Myocyte (in vitro differentiated cells): ENCODE measurements around the gene DTD2. TPM values are rescaled to one million over a fixed set of nuclear protein-coding genes. Genes with fewer than 3 reads are reported as not detected.

Experiments used
- DNase-seq: peaks from one replicate; pipeline ENCODE4 v3.0.0-alpha.2; 2012; ENCODE audit warnings: low read depth
- total RNA-seq: library from RNA; depleted of rRNA; stranded (reverse); fragments of >200 nt; gene quantifications from 2 replicates; pipeline ENCODE4 v1.2.3, GENCODE V29; 2014

Gene DTD2
- total RNA-seq, 1 donor from 2014 or later: 28.0 TPM

DNA sequence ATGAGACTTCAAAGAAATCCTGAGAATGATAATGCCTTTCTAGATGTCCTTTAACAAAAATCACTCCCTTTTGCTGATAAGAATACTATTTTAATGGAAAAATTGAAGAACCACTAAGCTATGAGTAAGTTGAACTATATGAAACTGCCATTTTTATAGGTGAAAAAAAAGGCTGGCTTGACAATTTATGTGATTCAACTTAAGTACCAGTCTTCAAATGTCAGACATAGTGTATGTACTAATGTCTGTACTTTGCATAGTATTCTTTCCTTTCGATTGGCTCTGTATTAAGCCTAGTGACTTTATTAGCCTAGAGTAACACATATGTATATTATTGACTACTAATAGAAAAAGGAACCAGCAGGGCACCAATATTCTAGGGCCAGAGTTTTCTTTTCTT, 48.9 kb downstream of the DTD2 start:
- no peak for DNase-seq

DNA sequence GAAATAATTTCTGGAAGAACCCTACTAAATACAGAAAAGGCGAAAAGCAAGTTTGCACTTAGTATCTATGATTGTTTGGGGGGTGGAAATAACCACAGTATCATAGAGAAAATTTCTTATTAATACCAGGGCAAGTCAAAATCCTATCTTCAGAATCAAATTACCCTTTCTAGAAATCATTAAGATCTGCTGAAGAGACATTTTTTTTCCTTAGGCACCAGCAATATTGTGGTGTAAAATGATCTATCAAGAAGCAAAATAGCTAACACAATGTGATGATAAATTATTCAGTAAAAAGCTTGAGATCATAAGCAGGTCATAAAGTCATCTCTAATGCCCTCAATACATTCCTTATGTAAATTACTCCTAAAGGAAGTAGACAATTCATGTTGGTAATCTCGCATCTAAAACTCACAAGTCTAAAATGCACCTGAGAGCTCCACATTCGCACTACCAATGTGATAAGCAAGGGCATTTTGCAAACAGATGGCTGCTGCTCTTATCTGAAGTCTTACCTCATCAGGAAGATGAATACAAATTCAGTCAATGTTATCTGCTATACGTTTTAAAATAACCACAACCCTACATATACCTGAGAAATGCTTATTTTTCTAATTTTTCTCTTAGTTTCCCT, 51.6 kb downstream of the DTD2 start:
- DNase-seq: no peak

DNA sequence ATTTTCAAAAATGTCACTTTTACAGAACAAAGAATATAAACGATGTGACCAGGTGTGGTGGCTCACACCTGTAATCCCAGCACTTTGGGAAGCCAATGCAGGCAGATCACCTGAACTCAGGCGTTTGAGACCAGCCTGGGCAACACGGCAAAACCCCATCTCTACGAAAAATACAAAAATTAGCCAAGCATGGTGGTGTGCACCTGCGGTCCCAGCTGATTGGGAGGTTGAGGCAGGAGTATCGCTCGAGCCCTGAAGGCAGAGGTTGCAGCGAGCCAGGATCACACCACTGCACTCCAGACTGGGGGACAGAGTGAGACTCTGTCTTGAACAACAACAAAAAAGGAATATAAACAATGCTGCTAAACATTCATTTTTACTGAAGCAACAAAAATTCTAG, 52.2 kb downstream of the DTD2 start:
- DNase-seq: no peak

DNA sequence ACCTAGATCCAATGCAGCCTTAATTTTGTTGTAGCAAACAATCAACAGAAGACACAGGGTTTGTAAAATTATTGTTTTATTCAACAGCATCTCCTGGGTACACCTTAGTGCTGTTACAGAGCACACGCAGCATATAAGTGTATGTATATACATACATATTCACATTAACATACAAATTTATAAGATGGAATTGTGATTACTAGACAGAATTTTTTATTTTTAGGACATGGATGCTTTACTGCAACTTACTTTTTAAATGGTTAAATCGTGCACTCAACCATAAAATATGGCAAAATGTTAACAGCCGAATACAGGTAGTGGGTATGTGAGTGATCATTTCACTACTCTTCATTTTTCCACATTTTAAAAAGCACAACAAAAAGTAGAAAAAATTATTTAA, 53.6 kb downstream of the DTD2 start:
- no peak for DNase-seq

DNA sequence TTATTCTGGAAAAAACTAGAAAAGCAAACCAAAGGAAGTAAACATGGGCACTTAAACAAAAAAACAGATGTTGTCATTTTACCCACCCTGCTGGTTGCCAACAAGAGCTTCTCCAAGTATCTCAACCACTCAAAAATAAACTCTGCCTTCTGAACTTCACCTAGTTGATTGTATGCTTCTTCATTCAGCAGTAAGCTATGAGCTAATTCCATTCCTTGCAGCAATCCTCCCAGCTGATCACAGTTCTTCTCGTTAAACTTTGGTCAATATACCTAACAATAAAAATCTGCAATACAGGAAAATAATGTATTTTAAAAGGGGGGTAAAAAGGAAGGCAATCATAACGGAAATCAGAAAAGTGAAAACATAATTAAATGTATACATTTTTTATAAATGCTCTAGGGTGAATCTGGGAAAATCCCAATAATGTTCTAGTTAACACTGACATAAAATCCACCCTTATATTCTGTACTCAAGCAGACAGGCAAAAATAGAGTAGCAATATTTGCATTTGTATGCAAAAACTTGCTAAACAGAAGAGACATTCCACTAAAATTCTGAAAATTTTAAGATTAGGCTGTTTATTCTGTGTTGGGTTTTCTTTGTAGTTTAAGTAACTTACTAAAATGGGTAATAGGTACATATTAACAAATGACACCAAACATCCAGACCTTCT, 54.4 kb downstream of the DTD2 start:
- DNase-seq: no peak

DNA sequence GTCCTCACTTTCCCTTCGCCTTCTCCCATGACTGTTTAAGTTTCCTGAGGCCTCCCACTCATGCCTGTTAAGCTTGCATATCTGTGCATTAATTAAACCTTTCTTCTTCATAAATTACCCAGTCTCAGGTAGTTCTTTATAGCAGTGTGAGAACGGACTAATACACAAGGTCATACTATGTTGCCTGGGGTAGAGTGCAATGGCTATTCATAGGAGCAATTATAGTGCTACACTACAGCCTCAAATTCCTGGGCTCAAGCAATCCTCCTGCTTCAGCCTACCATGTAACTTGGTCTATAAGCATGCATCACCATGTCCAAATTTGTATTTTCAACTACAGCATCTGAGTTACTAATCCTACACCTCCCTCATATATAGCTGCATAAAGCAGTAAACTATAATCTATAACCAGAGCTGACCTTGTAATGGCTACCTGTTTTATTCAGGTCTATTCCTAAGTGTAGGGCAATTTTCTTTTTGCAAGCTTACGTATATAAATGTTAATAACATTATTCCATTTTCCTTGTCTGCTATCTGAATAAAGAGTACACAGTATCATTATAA, 55.9 kb downstream of the DTD2 start:
- no peak for DNase-seq

DNA sequence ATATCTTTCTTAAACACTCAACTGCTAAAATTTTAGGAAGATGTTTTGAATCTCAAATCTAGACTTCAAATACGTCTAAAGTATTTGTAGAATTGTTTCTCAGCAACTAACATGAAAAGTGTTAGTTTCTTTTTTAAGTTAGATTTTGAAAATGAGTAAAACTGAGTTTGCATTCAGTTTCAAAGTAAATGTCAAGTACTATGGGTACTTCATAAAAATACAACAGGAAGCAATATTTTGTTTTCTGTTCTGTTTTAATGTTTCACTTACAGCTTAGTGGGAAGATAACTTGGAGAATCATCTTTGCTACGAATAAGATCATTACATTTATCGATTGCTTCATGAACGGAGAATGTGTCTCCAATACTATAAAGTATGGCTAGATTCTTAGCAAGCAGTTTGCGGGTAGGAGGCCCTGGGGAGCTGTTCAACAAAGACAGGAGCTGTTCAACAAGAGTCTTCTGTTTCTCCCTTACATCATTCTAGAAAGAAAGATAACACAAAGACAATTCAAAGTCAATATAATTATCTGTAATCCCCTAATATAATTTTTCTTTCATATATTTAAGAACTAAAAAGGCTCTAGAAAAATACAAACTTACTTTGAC, 57.2 kb downstream of the DTD2 start:
- DNase-seq: no peak

Other genes with a start within 250 kb of the DTD2 start
- gene HECTD1, start 249.7 kb downstream of the DTD2 start, total RNA-seq: 182 and 221 TPM in 2 replicates
- 22.4 and 31.0 TPM in 2 replicates for gene HEATR5A, start 37.0 kb downstream of the DTD2 start, total RNA-seq
- not detected in 2 replicates for gene GPR33, start 30.5 kb upstream of the DTD2 start, total RNA-seq
- 9.3 and 9.5 TPM in 2 replicates for gene NUBPL, start 103.9 kb upstream of the DTD2 start, total RNA-seq